GM19193 (cell line): Measurements from ENCODE around the gene COPG2.

Experiments
- POLR2A ChIP-seq: IDR thresholded peaks from 4 replicates; pipeline ENCODE4 v1.6.1; 2011; ENCODE audit not compliant: insufficient read depth, insufficient read length; ENCODE audit errors: extremely low read depth

The COPG2 gene

DNA sequence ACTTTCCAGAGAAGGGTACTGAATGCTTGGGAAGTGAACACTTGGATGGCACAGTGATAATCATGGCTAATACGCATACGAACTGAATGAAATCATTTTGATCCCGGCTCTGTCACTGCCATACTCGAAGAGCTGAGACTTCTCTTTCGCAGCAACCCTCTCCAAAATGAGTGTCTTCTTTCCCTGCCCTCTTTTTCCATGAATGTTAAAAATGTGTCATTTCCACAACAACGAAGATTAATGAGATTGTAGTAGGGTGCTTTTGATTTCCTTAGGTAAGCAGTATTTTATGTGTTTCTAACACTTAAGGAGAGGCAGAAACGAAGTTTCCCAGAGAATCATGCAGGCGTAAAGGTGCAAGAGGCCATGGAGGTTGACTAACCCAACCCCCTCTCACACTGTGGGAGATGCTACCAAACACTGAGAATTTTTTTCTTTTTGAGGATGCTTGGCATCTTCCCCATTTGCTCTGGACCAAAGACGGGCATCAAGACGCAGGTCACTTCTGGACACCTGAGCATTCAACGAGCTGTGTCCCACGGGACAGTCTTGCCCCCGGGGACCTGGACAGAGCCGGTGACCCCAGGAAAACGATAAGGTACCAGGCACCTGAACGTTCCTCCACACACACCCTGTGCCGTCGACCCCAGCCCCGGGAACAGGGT lies 823 bp downstream of the COPG2 start:
- no peak for TF ChIP-seq POLR2A

DNA sequence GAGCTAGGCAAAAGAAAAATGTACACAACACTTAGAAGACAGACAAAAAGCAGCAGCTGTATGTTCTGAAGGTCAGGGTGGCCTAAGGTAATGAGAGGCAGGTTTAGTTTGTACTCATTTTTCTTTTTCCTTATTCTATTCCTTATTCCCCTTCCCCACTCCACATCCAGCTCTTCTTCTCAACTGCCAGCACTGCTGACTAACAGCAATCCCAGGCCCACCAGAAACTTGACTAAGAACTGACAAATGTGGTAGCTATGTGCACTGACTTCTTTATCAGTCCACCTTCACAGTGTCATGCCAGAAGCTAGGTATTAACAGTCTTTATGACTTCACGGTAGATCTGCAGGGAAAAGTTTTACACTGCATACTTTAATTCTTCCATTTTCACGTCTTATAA lies 6.1 kb downstream of the COPG2 start:
- TF ChIP-seq POLR2A = no peak

DNA sequence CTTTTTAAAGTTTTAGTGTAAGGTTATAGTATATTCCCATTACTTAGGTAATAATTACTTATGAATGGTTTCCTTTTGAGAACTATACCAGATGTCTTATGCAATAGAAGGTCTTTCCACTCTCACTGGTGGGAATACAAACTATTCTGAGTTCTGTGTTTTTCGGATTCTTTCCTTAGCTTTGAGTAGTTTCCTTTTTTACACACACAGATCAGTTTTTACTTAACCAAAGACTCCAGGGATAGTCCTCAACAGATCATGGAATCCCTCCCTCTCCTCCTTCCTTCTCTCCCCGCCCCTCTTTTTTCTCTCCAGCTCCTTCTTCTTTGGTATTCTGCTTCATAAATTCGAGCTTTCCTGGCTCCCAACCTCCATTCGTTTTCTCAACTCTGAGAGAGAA lies 13.3 kb downstream of the COPG2 start:
- TF ChIP-seq POLR2A = no peak

DNA sequence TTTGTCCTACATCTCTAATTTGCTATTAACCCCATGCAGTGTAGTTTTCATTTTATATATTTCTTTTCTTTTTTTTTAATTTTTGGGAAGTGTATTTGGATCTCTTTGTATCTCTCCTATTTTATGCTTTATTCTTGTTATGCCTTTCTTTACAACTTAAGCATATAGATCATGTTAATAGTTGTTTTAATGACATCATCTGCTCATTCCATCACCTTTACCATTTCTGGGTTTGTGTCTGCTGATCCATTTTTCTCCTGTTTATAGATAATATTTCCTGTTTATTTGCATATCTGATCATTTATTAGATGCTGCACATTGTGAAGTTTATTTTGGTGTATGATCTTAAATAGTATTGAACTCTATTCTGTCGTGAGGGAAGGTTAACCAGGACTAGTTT lies 13.7 kb downstream of the COPG2 start:
- TF ChIP-seq POLR2A = no peak

DNA sequence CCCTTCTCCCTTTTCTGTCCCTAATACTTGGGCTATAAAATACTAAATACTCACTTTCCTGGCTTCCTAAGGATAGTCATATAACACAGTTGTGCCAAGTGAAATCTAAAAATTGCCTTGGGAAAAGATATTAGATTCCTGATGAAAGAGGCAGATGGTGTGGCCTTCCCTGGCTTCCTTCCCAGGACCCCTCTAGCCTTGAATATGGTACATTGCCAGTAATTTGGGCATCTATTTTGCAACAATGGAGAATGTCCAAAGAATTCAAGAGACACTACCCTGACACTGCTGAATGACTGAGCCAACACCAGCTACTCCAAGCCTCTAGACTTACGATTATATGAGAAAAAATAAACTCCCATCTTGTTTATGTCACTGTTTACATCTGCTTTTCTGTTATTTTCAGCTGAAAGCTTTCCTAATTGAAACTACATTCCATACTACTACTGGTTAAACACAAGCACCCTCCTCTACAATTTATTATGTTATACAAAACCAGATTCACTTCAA lies 17.9 kb downstream of the COPG2 start:
- TF ChIP-seq POLR2A = no peak

DNA sequence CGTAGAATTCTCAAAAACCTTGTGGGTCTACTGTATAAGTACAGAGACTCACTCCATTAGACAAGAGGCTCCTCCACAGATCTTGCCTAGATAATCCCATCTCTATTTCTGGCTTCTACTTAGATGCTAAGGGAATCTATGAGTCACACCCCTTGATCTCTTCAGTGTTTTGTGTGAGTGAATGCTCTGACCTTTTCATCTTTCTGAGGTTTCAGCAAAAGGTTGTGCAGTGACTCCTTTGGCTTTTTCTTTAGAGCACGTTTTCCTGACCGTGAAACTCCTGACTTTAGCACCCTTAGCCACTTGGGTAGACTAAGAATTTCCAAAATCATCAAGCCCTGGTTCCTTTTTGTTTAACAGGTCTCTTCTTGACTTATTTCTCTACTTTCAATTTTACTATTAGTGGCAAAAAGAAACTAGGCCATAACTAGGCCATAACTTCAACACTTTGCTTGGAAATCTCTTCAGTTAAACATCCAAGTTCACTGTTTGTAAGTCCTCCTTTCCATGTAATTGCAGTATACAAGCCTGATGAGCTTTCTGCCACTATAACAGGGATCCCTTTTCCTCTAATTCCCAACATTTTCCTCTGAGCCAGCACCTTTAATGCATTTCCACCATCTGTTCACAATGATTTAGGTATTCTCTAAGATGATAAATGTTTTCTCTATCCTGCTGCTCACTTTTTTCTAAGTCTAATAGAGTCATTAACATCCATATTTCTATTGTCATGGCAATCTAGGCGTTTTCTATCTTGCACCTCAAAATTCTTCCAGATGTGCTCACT lies 19.4 kb downstream of the COPG2 start:
- no peak for TF ChIP-seq POLR2A

DNA sequence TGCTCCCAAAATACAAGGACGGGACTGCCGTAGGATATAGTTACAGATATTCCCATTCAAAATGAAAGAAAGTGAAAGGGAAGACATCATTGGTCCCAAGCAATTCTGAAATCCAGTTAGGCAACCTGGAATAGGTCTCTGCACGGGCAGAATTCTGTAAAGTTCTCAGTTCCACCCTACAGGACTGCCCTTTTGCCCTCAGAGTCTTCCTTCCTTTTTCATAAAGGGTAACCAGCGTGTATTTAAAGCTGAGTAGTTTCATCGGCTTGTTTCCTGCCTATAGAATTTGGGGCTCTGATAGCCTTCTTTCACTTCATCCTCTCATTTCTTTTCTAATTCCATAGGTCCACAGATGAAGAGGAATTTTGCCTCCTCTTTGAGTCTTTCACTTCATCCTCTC lies 20.0 kb downstream of the COPG2 start:
- no peak for TF ChIP-seq POLR2A

DNA sequence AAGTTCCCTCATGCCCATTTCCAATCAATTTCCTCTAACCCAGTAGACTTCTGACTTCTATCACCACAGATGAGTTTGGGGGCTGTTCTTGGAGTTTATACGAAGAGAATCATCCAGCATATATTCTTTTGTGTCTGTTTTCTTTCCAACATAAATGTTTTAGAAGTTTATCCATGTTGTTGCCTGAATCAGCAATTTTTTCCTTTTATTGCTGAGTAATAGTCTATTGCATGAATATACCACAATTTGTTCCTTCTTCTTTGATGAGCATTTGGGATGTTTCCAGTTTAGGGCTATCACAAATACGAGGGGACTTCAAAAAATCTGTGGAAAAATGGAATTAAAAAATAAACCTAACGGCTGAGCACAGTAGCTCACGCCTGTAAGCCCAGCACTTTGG lies 26.2 kb downstream of the COPG2 start:
- TF ChIP-seq POLR2A = no peak

DNA sequence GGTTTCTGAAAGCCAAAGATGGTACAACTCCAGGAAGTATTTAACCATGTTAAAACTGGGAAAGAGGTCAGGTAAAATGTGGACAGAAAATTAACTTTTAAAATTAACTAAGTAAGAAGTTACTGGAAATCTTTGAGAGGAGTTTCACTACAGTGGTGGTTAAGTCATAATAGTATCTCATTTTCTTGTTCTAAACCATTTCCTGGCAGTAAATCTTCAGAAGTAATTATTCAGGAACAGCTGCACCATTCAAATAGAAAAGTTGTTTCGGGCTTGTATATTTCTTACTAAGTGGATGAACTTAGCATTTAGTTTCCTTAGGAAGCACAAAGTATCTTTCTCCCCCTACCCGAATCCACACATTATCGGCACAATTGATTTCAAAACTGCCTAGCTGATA lies 27.1 kb downstream of the COPG2 start:
- TF ChIP-seq POLR2A = no peak

DNA sequence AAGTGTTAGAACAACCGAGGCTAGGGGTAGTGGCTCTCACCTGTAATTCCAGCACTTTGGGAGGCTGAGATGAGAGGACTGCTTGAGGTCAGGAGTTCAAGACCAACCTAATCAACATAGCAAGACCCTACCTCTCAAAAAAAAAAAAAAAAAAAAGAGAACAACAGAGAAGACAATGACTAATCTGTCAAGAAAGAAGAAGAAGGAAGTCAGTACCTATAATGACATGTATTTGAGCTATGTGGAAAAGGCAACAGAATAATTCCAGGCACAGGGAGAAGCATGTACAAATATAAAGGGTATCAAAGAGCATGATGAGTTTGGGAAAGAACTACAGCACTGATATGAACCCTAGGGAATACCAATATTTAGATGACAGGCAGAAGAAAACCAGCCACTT lies 27.5 kb downstream of the COPG2 start:
- no peak for TF ChIP-seq POLR2A

DNA sequence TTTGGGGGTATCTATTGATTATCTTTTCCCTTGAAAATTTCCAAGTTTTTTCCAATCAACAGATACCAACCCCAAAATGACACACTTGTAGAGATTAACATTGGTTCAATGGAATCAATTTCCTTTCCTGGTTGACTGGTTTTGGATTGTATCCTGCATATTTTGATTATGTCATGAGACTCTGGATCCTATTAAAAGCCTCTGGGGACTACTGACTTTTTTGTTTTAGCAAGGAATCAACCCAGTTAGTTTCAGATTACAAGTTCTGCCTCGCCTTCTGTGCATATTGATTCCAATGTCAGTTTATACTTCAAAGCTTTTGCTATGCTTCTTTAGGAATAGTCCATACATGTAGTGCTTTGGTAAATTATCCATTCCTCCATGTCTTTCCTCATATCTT lies 29.2 kb downstream of the COPG2 start:
- TF ChIP-seq POLR2A = no peak

DNA sequence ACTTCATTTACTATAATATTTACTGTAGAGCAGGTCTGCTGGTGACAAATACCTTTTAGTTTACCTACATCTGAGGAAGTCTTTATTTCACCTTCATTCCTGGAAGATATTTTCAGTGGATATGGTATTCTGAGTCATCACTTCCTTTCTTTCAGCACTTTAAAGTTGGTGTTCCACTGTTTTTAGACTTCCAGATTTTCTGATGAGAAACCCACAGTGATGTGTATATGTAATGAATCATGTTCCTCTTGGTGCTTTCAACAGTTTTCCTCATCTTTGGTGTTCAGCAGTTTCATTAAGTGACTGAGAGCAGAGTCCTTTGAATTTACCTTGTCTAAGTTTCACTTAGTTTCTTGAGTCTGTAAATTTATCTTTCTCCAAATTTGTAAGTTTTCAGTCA lies 36.4 kb downstream of the COPG2 start:
- no peak for TF ChIP-seq POLR2A

DNA sequence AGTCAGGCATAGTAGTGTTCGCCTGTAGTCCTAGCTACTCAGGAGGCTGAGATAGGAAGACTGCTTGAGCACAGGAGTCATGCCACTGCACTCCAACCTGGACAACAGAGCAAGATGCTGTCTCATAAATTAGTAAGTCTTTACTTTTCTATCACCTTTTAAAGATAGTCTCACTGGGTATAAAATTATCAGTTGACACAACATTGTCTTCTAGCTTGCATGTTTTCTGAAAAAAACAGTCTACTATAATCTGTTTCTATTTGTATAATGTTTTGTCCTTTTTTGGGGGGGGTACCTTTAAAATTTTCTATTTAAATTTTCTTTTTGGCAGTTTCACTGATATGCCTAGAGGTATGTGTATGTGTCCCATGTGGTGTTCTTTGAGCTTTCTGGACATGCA lies 39.6 kb downstream of the COPG2 start:
- TF ChIP-seq POLR2A = no peak

DNA sequence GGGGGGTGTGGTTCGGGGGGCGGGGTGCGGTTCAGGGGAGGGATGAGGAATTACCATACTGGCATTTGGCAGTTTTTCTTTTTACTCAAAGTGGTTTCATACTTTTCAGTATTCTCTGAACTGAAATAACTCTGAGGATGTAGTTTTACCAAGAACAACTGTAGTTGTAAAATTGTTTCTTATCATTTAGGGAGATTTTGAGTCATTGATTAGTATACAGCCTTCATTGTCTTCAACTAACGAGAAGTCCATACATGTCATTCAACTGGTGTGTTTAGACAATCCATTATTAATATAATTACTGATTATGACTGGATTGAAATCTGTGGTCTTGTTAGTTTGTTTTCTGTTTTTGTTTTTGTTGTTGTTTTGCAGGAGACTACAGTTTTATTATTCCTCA lies 40.8 kb downstream of the COPG2 start:
- TF ChIP-seq POLR2A = no peak

DNA sequence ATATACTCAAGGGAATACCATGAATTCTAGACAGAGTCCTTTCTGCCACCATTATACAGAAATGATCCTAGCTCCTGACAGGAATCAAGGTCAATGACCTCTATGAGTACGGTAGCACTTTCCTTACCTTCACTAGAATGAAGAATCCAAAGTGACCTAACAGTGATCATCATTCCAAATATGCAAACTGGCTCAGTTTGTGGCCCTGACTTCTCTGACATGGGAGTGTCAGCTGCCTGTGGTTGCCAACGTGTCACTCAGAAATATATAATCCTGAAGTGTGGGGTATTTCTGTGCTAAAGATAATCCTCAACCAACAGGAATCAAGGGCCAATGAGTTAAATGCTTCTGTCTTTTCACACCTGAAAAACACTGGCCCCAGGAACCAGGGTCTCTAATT lies 45.7 kb downstream of the COPG2 start:
- TF ChIP-seq POLR2A = no peak

DNA sequence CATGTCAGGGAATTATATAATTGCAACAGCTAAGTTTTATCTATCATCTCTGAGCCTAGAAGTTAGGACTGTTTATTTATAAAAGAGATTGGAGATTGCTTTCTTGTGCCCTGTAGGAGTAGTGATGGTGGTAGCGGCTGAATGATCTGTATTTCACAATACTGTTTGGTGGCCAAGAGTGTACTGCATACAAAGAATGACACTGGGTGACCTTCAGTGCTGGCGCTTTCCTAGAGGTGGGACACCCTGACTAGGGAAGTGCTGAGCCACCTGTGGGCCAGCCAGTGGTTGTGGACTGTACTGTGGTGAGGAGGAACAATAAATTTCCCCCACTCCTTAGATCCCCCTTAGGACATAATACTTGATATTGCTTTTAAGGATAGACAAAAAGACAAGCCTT lies 53.0 kb downstream of the COPG2 start:
- TF ChIP-seq POLR2A = no peak

DNA sequence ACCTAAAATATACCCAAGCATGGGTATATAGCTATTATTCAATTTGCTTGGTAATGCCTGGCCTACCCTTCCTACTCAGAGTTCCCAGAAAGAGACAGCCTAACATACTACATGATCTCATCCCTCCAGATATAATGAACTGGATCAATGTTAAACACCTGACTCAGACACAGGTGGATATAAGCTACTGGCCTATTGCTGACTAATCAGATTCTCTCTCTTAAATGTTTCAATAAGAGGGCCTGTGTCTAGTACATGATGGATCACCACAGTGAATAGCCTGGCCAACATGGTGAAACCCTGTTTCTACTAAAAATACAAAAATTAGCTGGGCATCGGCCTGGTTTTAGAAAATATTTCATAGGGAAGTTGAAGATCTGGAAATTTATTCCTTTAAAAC lies 54.1 kb downstream of the COPG2 start:
- TF ChIP-seq POLR2A = no peak

DNA sequence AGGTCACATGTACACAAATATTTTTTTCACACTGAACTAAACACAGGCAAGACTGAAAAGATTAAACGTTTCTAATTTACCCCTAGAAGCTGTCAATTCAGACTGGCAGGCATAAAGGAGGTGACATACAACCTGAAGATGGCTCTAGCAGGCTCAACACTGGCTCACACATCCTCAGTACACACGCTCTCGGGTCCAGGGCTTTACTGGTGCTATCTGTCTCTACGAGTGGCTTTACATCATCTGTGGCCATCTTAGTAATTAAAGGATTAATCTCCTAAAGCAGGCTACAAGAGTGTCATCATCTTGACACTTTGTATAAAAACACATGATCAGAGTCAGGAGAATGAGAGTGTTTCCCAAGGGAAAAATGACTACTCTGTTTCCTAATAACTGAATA lies 57.3 kb downstream of the COPG2 start:
- no peak for TF ChIP-seq POLR2A
